Measurements from ENCODE around the gene OSBPL1A. TPM values are rescaled to one million over a fixed set of nuclear protein-coding genes. Genes with fewer than 3 reads are reported as not detected.

Gene OSBPL1A
- polyA plus RNA-seq, 1 of the 3 experiments (the other 2 are of a cell fraction) = 21.3 TPM

DNA sequence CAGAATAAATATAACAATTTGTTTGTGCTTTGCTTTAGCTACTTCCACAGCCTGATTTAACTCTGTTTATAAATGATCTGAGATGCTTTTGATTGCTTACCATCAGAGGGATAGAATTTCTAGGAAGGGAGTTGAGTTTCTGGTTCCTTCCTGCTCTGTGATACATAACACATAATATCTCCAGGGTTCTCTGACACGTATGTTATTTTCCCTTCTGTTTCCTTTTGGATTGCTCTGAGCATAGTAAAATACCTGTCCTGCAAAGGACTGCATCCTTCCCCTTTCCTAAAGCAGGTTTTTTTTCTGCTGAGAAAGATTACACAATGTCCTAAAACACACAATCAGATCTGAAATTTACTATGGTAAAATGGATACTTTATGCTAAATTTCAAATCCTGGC is 182.7 kb downstream of the OSBPL1A start:
- no peak overlapping the region for H2AFZ ChIP-seq (ENCODE audit: low read depth)
- 94% methylated on average over 1 of the region's 1 CpG for WGBS (ENCODE audit: low lambda C conversion rate)

More for the DNA sequence above, 182.7 kb downstream of the OSBPL1A start:
- Histone ChIP-seq H3K4me1 (ENCODE audit: control insufficient read depth in 1 of 2, insufficient read depth in 2 of 2, low read depth in 1 of 2, low read length in 1 of 2) (peaks cover 0 to 24% of the 10 kb centered on the region in 2 experiments; a peak in 1 of 4 replicates), H3K9me2 (no peaks in the 10 kb centered on the region), H3K27ac (ENCODE audit: low read depth in 2 of 2, low read length in 1 of 2) (no peak overlapping the region), H3K9me3 (no peaks in the 10 kb centered on the region), H3K4me2 (0 out of 2 replicates have a peak overlapping the region, but pooled peaks have one; percentile 2), H3K79me2 (ENCODE audit: insufficient read depth) (no peaks in the 10 kb centered on the region), H3K9ac (no peak overlapping the region), H4K20me1 (ENCODE audit: insufficient read depth) (no peaks in the 10 kb centered on the region), H3K36me3 (replicated peaks in 1 of 2; ENCODE audit: control insufficient read depth in 1 of 2, insufficient read depth in 2 of 2, low read length in 1 of 2) (no peaks in the 10 kb centered on the region), H3F3A (replicated peaks; ENCODE audit: insufficient read depth) (peaks cover 12% of the 10 kb centered on the region), H3K27me3 (ENCODE audit: insufficient read depth) (no peaks in the 10 kb centered on the region), H3K4me3 (ENCODE audit: low read depth in 2 of 2, low read length in 1 of 2) (no peak overlapping the region)
- ChIA-PET POLR2A (no interaction called here), CTCF (no interaction called here)
- TF ChIP-seq, protein P1, sequence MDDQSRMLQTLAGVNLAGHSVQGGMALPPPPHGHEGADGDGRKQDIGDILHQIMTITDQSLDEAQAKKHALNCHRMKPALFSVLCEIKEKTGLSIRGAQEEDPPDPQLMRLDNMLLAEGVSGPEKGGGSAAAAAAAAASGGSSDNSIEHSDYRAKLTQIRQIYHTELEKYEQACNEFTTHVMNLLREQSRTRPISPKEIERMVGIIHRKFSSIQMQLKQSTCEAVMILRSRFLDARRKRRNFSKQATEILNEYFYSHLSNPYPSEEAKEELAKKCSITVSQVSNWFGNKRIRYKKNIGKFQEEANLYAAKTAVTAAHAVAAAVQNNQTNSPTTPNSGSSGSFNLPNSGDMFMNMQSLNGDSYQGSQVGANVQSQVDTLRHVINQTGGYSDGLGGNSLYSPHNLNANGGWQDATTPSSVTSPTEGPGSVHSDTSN (IDR thresholded peaks at IDR 0.05) = no peak
- TF ChIP-seq, protein P2, sequence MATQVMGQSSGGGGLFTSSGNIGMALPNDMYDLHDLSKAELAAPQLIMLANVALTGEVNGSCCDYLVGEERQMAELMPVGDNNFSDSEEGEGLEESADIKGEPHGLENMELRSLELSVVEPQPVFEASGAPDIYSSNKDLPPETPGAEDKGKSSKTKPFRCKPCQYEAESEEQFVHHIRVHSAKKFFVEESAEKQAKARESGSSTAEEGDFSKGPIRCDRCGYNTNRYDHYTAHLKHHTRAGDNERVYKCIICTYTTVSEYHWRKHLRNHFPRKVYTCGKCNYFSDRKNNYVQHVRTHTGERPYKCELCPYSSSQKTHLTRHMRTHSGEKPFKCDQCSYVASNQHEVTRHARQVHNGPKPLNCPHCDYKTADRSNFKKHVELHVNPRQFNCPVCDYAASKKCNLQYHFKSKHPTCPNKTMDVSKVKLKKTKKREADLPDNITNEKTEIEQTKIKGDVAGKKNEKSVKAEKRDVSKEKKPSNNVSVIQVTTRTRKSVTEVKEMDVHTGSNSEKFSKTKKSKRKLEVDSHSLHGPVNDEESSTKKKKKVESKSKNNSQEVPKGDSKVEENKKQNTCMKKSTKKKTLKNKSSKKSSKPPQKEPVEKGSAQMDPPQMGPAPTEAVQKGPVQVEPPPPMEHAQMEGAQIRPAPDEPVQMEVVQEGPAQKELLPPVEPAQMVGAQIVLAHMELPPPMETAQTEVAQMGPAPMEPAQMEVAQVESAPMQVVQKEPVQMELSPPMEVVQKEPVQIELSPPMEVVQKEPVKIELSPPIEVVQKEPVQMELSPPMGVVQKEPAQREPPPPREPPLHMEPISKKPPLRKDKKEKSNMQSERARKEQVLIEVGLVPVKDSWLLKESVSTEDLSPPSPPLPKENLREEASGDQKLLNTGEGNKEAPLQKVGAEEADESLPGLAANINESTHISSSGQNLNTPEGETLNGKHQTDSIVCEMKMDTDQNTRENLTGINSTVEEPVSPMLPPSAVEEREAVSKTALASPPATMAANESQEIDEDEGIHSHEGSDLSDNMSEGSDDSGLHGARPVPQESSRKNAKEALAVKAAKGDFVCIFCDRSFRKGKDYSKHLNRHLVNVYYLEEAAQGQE (IDR thresholded peaks at IDR 0.05; ENCODE audit: low read depth, low read length) = no peak
- TF ChIP-seq FOSL2 (IDR thresholded peaks at IDR 0.05; ENCODE audit: borderline replicate concordance, low read depth) = no peak
- TF ChIP-seq TEAD4 (IDR thresholded peaks at IDR 0.05; ENCODE audit: borderline replicate concordance, insufficient read depth) = no peak
- TF ChIP-seq CHD2 (IDR thresholded peaks at IDR 0.05; ENCODE audit: low read length, partially characterized antibody) = no peak
- TF ChIP-seq EZH2phosphoT487 (IDR thresholded peaks at IDR 0.05; ENCODE audit: borderline replicate concordance, low read depth) = no peak
- TF ChIP-seq FOXM1 (IDR thresholded peaks at IDR 0.05; ENCODE audit: low read depth) = no peak
- TF ChIP-seq RXRA (IDR thresholded peaks at IDR 0.05; ENCODE audit: borderline replicate concordance, low read depth) = no peak
- TF ChIP-seq MEF2A (IDR thresholded peaks at IDR 0.05; ENCODE audit: borderline replicate concordance, low read depth) = no peak
- TF ChIP-seq, protein P3, sequence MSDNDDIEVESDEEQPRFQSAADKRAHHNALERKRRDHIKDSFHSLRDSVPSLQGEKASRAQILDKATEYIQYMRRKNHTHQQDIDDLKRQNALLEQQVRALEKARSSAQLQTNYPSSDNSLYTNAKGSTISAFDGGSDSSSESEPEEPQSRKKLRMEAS (IDR thresholded peaks at IDR 0.05; ENCODE audit: low read depth) = no peak
- TF ChIP-seq, protein P4, sequence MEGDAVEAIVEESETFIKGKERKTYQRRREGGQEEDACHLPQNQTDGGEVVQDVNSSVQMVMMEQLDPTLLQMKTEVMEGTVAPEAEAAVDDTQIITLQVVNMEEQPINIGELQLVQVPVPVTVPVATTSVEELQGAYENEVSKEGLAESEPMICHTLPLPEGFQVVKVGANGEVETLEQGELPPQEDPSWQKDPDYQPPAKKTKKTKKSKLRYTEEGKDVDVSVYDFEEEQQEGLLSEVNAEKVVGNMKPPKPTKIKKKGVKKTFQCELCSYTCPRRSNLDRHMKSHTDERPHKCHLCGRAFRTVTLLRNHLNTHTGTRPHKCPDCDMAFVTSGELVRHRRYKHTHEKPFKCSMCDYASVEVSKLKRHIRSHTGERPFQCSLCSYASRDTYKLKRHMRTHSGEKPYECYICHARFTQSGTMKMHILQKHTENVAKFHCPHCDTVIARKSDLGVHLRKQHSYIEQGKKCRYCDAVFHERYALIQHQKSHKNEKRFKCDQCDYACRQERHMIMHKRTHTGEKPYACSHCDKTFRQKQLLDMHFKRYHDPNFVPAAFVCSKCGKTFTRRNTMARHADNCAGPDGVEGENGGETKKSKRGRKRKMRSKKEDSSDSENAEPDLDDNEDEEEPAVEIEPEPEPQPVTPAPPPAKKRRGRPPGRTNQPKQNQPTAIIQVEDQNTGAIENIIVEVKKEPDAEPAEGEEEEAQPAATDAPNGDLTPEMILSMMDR (IDR thresholded peaks at IDR 0.05) = no peak
- TF ChIP-seq MXI1 (IDR thresholded peaks at IDR 0.05; ENCODE audit: low read depth, low read length) = no peak
- TF ChIP-seq, protein P5, sequence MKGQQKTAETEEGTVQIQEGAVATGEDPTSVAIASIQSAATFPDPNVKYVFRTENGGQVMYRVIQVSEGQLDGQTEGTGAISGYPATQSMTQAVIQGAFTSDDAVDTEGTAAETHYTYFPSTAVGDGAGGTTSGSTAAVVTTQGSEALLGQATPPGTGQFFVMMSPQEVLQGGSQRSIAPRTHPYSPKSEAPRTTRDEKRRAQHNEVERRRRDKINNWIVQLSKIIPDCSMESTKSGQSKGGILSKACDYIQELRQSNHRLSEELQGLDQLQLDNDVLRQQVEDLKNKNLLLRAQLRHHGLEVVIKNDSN (IDR thresholded peaks at IDR 0.05; ENCODE audit: borderline replicate concordance, low read depth) = no peak
- TF ChIP-seq POLR2AphosphoS5 (IDR thresholded peaks at IDR 0.05; ENCODE audit: low read depth, low read length) = no peak
- TF ChIP-seq, protein P6, sequence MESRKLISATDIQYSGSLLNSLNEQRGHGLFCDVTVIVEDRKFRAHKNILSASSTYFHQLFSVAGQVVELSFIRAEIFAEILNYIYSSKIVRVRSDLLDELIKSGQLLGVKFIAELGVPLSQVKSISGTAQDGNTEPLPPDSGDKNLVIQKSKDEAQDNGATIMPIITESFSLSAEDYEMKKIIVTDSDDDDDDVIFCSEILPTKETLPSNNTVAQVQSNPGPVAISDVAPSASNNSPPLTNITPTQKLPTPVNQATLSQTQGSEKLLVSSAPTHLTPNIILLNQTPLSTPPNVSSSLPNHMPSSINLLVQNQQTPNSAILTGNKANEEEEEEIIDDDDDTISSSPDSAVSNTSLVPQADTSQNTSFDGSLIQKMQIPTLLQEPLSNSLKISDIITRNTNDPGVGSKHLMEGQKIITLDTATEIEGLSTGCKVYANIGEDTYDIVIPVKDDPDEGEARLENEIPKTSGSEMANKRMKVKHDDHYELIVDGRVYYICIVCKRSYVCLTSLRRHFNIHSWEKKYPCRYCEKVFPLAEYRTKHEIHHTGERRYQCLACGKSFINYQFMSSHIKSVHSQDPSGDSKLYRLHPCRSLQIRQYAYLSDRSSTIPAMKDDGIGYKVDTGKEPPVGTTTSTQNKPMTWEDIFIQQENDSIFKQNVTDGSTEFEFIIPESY (IDR thresholded peaks at IDR 0.05; ENCODE audit: borderline replicate concordance, low read depth) = no peak
- no peak for TF ChIP-seq TCF12 (IDR thresholded peaks at IDR 0.05)
- no peak for TF ChIP-seq RFX5 (IDR thresholded peaks at IDR 0.05; ENCODE audit: low read length)
- no peak for DNase-seq

Measured in SK-N-SH (cell line).